Endothelial cell of umbilical vein (primary cell): ENCODE measurements around the gene CACHD1. TPM values are rescaled to one million over a fixed set of nuclear protein-coding genes. Genes with fewer than 3 reads are reported as not detected.

ENCODE experiments used
- BruUV-seq: library from RNA; stranded (reverse); fragments of 400-500 nt; replicated peaks from 2 replicates; lab custom pipeline; 2021; lab: Mats Ljungman, UMichigan
- CTCF ChIA-PET: fragments of 300-600, 350-600 bp; sonication (Branson Sonifier 250); formaldehyde crosslinking; loops from one replicate; lab custom pipeline; 2021; ENCODE audit warnings: antibody characterized with exemption, inconsistent platforms; lab: Charles Lee
- POLR2A ChIA-PET: fragments of 300-600, 350-600 bp; sonication (Branson Sonifier 250); formaldehyde crosslinking; loops from one replicate; lab custom pipeline; 2021; ENCODE audit warnings: antibody characterized with exemption, inconsistent platforms; lab: Charles Lee
- DNase-seq: peaks from one replicate; pipeline ENCODE4 v3.0.0-alpha.2; 2011; ENCODE audit warnings: low read depth, low spot score
- FAIRE-seq: peaks from 2 replicates; lab custom pipeline; 2011; peaks lifted over from hg19 to GRCh38; lab: Jason Lieb, UNC
- H2AFZ ChIP-seq: 2 replicates; pipeline ENCODE4 v1.6.0; 2012; ENCODE audit warnings: low read depth, low read length, control low read depth, inconsistent platforms
- H3K27ac ChIP-seq: 2 replicates; pipeline ENCODE4 v1.5.1; 2011; ENCODE audit warnings: low read depth, mild to moderate bottlenecking, control low read depth, low read length, moderate library complexity; ENCODE audit not compliant: insufficient read depth
- H3K27me3 ChIP-seq, 2 experiments: 2 replicates each; pipeline versions ENCODE4 v1.6.0 to v1.6.1; 2011; ENCODE audit warnings: low read length in 2 of 2, mixed read lengths in 1 of 2; ENCODE audit not compliant: control insufficient read depth in 2 of 2, insufficient read depth in 2 of 2
- H3K36me3 ChIP-seq, 2 experiments: 2 replicates in 1 of 2; 3 replicates in 1 of 2; pipeline ENCODE4 v1.5.1; 2011; ENCODE audit warnings: low read length in 2 of 2, mild to moderate bottlenecking in 1 of 2, moderate library complexity in 1 of 2; ENCODE audit not compliant: control insufficient read depth in 2 of 2, insufficient read depth in 2 of 2; ENCODE audit errors: extremely low read depth in 1 of 2
- H3K4me1 ChIP-seq: 3 replicates; pipeline ENCODE4 v1.5.1; 2011; ENCODE audit warnings: mild to moderate bottlenecking, low read length; ENCODE audit not compliant: control insufficient read depth, insufficient read depth; ENCODE audit errors: extremely low read depth
- H3K4me2 ChIP-seq: 2 replicates; pipeline ENCODE4 v1.6.1; 2011; ENCODE audit warnings: low read length, control low read depth, mixed read lengths; ENCODE audit not compliant: insufficient read depth
- H3K4me3 ChIP-seq, 3 experiments: fragments of 200-600 bp in 1 of 3; sonication (generic), shearing (Covaris generic) in 1 of 3; replicated peaks in 1 of 3; 2 replicates each; pipeline ENCODE4 v1.5.1; 2011 to 2016; ENCODE audit warnings: control low read depth in 3 of 3, low read length in 3 of 3, mild to moderate bottlenecking in 2 of 3, inconsistent platforms in 1 of 3, low read depth in 1 of 3, moderate library complexity in 1 of 3; ENCODE audit not compliant: insufficient read depth in 1 of 3
- H3K79me2 ChIP-seq: 2 replicates; pipeline ENCODE4 v1.6.0; 2012; ENCODE audit warnings: low read length, inconsistent platforms; ENCODE audit not compliant: control insufficient read depth, insufficient read depth
- H3K9ac ChIP-seq: replicated peaks from 2 replicates; pipeline ENCODE3; 2011; ENCODE audit warnings: low read length, control low read depth; ENCODE audit not compliant: insufficient read depth; ENCODE audit errors: extremely low read depth
- H3K9me1 ChIP-seq: replicated peaks from 3 replicates; pipeline ENCODE4 v1.6.0; 2011; ENCODE audit warnings: mild to moderate bottlenecking, low read length; ENCODE audit not compliant: control insufficient read depth, insufficient read depth; ENCODE audit errors: extremely low read depth
- H3K9me3 ChIP-seq: replicated peaks from 2 replicates; pipeline ENCODE4 v1.5.1; 2012; ENCODE audit warnings: low read length, inconsistent platforms; ENCODE audit not compliant: control insufficient read depth, insufficient read depth
- H4K20me1 ChIP-seq: replicated peaks from 2 replicates; pipeline ENCODE3; 2011; ENCODE audit warnings: mild to moderate bottlenecking, low read length; ENCODE audit not compliant: control insufficient read depth, insufficient read depth; ENCODE audit errors: extremely low read depth
- CTCF ChIP-seq, 2 donors: IDR thresholded peaks; 1 replicate in 1 of 2; 2 replicates in 1 of 2; pipeline ENCODE4 v1.5.1; 2011; ENCODE audit warnings: low read length in 2 of 2, mild to moderate bottlenecking in 2 of 2, moderate library complexity in 2 of 2, control low read depth in 1 of 2, inconsistent platforms in 1 of 2, low read depth in 1 of 2; ENCODE audit not compliant: insufficient read depth in 1 of 2; ENCODE audit errors: extremely low read depth in 1 of 2
- EZH2 ChIP-seq: IDR thresholded peaks from 2 replicates; pipeline ENCODE4 v1.6.1; 2012; ENCODE audit warnings: borderline replicate concordance, low read depth, mild to moderate bottlenecking, moderate library complexity, low read length, inconsistent platforms; ENCODE audit not compliant: severe bottlenecking
- FOS ChIP-seq: IDR thresholded peaks from 2 replicates; pipeline ENCODE4 v1.6.1; 2011; ENCODE audit warnings: mild to moderate bottlenecking, low read length, moderate library complexity, borderline replicate concordance; ENCODE audit not compliant: insufficient read depth
- GATA2 ChIP-seq: IDR thresholded peaks from 2 replicates; pipeline ENCODE4 v1.7.0; 2011; ENCODE audit warnings: low read depth, mild to moderate bottlenecking, moderate library complexity, mixed read lengths, low read length; ENCODE audit not compliant: insufficient read length, insufficient read depth
- JUN ChIP-seq: IDR thresholded peaks from 2 replicates; pipeline ENCODE4 v1.6.1; 2011; ENCODE audit warnings: borderline replicate concordance, low read depth; ENCODE audit not compliant: insufficient read length, insufficient read depth
- MAX ChIP-seq: IDR thresholded peaks from 2 replicates; pipeline ENCODE4 v1.6.1; 2011; ENCODE audit not compliant: insufficient read depth, insufficient read length
- MYC ChIP-seq: IDR thresholded peaks from one replicate; pipeline ENCODE4 v1.6.1; 2011; ENCODE audit warnings: mild to moderate bottlenecking, low read depth, low read length
- POLR2A ChIP-seq: IDR thresholded peaks from 2 replicates; pipeline ENCODE4 v1.6.1; 2012; ENCODE audit warnings: low read depth, mild to moderate bottlenecking, control low read depth, low read length
- POLR2AphosphoS5 ChIP-seq: IDR thresholded peaks from 2 replicates; pipeline ENCODE4 v1.6.1; 2012; ENCODE audit warnings: low read depth, mild to moderate bottlenecking, control low read depth, low read length, moderate library complexity; ENCODE audit not compliant: insufficient read depth
- dilution Hi-C: fragments of 300-500 bp; cut with MboI; formaldehyde crosslinking; loops from one replicate; pipeline ENCODE4 v1.15.0; 2019; ENCODE audit warnings: low sequenced_read_pairs; ENCODE audit not compliant: extremely low pct_ligation_motif_present
- intact Hi-C: fragments of 100-400 bp; cut with micrococcal nuclease; formaldehyde crosslinking; loops from one replicate; pipeline ENCODE4 v1.10.0; 2022
- polyA plus RNA-seq, 4 experiments: library from polyadenylated mRNA; depleted of rRNA in 3 of 4; stranded (reverse) in 3 of 4; unstranded in 1 of 4; fragments of >200 nt; gene quantifications; 2 replicates each; pipeline versions ENCODE4 v1.2.1 to v1.2.3, GENCODE V29; 2011 to 2012; ENCODE audit warnings: missing spikeins in 1 of 4
- total RNA-seq: library from RNA; stranded (reverse); gene quantifications from 2 replicates; pipeline ENCODE4 v1.2.3, GENCODE V29; 2021

The CACHD1 gene
- total and polyA plus RNA-seq, 2 donors (not counting 3 experiments of a cell fraction or from before 2014, with no cell fraction given): 3.6 to 9.3 TPM

GRCh38 chr1:64705591-64705990 is 235.7 kb downstream of the CACHD1 start:
- FAIRE-seq: no peak
- TF ChIP-seq JUN: no peak
- no peak for TF ChIP-seq FOS
- no peak for TF ChIP-seq MYC
- BruUV-seq: no TSS peak

GRCh38 chr1:64711266-64711665 is 241.3 kb downstream of the CACHD1 start:
- BruUV-seq: no TSS peak
- dilution Hi-C loops: no loop called here
- POLR2A ChIA-PET: no interaction called here

More at GRCh38 chr1:64705591-64705990, 235.7 kb downstream of the CACHD1 start:
- no peaks in the 10 kb centered on the region for H3K36me3 ChIP-seq
- H3K27me3 ChIP-seq: no peaks in the 10 kb centered on the region
- intact Hi-C loops (no loop called here), dilution Hi-C loops (no loop called here)
- ChIA-PET CTCF (no interaction called here), POLR2A (no interaction called here)
- no peak overlapping the region for H3K27ac ChIP-seq
- H3K9me1 ChIP-seq: no peaks in the 10 kb centered on the region
- H3K9me3 ChIP-seq: no peaks in the 10 kb centered on the region
- H2AFZ ChIP-seq: no peak overlapping the region
- no peak overlapping the region for H3K4me2 ChIP-seq
- H3K79me2 ChIP-seq: no peaks in the 10 kb centered on the region
- H4K20me1 ChIP-seq: no peaks in the 10 kb centered on the region
- H3K4me1 ChIP-seq: no peaks in the 10 kb centered on the region
- no peak overlapping the region for H3K9ac ChIP-seq
- DNase-seq: no peak
- no peak overlapping the region for H3K4me3 ChIP-seq

More at GRCh38 chr1:64711266-64711665, 241.3 kb downstream of the CACHD1 start:
- no peak overlapping the region for H3K9ac ChIP-seq
- H3K27ac ChIP-seq: no peak overlapping the region
- no peak for FAIRE-seq
- no peak for DNase-seq
- H3K36me3 ChIP-seq: no peaks in the 10 kb centered on the region
- H3K4me2 ChIP-seq: no peak overlapping the region
- no peaks in the 10 kb centered on the region for H3K4me1 ChIP-seq
- H3K79me2 ChIP-seq: no peaks in the 10 kb centered on the region
- no peaks in the 10 kb centered on the region for H4K20me1 ChIP-seq
- intact Hi-C loops: no loop called here
- H2AFZ ChIP-seq: no peak overlapping the region
- H3K27me3 ChIP-seq: peaks cover 3 to 9% of the 10 kb centered on the region in 2 experiments
- H3K9me3 ChIP-seq: no peaks in the 10 kb centered on the region
- no peaks in the 10 kb centered on the region for H3K9me1 ChIP-seq
- TF ChIP-seq POLR2AphosphoS5: no peak
- no peak for TF ChIP-seq CTCF (IDR thresholded peaks at IDR 0.05; ENCODE audit: extremely low read depth in 1 of 2, insufficient read depth in 1 of 2, low read depth in 1 of 2, low read length in 2 of 2)
- TF ChIP-seq MAX: no peak
- no peak for TF ChIP-seq FOS
- no peak for TF ChIP-seq EZH2
- no peak for TF ChIP-seq JUN
- TF ChIP-seq GATA2: no peak
- TF ChIP-seq MYC: no peak
- no peak for TF ChIP-seq POLR2A
- no peak overlapping the region for H3K4me3 ChIP-seq
- CTCF ChIA-PET: interaction anchor here (0.8 kb wide), 1 partner anchor 35 kb away, joined by 3 read pairs; no protein-coding TSS in a partner anchor
